Small intestine (tissue), 16 donors: Measurements from ENCODE around the gene UBE2V1. TPM values are rescaled to one million over a fixed set of nuclear protein-coding genes. Genes with fewer than 3 reads are reported as not detected.
"Not testable (repeated sequence)": the region's sequence is repeated elsewhere in the genome, so short reads cannot be mapped to it uniquely, and the experiment has no call there.

Experiments
- DNase-seq, 2 donors: peaks; one replicate each; pipeline versions ENCODE4 v3.0.0 to v3.0.0-alpha.2; 2013
- FAIRE-seq: peaks from 2 replicates; lab custom pipeline; 2012; peaks lifted over from hg19 to GRCh38; lab: Jason Lieb, UNC
- H3K27ac ChIP-seq, 3 donors: one replicate each; pipeline ENCODE4 v1.5.1; 2013; ENCODE audit warnings: low read length in 2 of 3, mild to moderate bottlenecking in 2 of 3, control low read depth in 1 of 3, inconsistent platforms in 1 of 3, low read depth in 1 of 3, moderate library complexity in 1 of 3
- H3K27me3 ChIP-seq, 3 donors: one replicate each; pipeline ENCODE4 v1.6.1; 2013; ENCODE audit warnings: low read length in 3 of 3, inconsistent platforms in 1 of 3; ENCODE audit not compliant: control insufficient read depth in 3 of 3, insufficient read depth in 3 of 3
- H3K36me3 ChIP-seq, 3 donors: one replicate each; pipeline ENCODE4 v1.6.1; 2013; ENCODE audit warnings: low read length in 3 of 3, inconsistent platforms in 1 of 3, low read depth in 1 of 3, mild to moderate bottlenecking in 1 of 3, moderate library complexity in 1 of 3; ENCODE audit not compliant: control insufficient read depth in 3 of 3, insufficient read depth in 2 of 3
- H3K4me1 ChIP-seq, 3 donors: one replicate each; pipeline ENCODE4 v1.6.1; 2013; ENCODE audit warnings: low read length in 2 of 3, inconsistent platforms in 1 of 3, low read depth in 1 of 3, mild to moderate bottlenecking in 1 of 3, moderate library complexity in 1 of 3; ENCODE audit not compliant: control insufficient read depth in 3 of 3, insufficient read depth in 2 of 3
- H3K4me3 ChIP-seq, 3 donors: one replicate each; pipeline ENCODE4 v1.5.1; 2013; ENCODE audit warnings: low read length in 3 of 3, control low read depth in 1 of 3, inconsistent platforms in 1 of 3, low read depth in 1 of 3, mild to moderate bottlenecking in 1 of 3, moderate library complexity in 1 of 3
- H3K9me3 ChIP-seq, 2 donors: one replicate each; pipeline ENCODE4 v1.6.1; 2013; ENCODE audit warnings: low read depth in 1 of 2, low read length in 1 of 2; ENCODE audit not compliant: control insufficient read depth in 2 of 2, insufficient read depth in 1 of 2
- WGBS, 3 donors: extraction: QIAGEN DNeasy Blood & Tissue Kit; methylation state at CpG; one replicate each; pipeline ENCODE4 v1.1.7; 2013; 5-methylcytosine and 5-hydroxymethylcytosine counted together
- long read RNA-seq, 10 donors: transcript quantifications; one replicate each; lab custom pipeline, GENCODE V29; 2026
- polyA plus RNA-seq, 4 donors: library from polyadenylated mRNA; stranded (reverse) in 3 of 4; unstranded in 1 of 4; fragments of 200-250 nt in 3 of 4; fragments of 120-200 nt in 1 of 4; gene quantifications; one replicate each; pipeline versions ENCODE4 v1.2.1 to v1.2.3, GENCODE V29; 2013
- donor health status: healthy with polysubstance abuse.
- donor health status: control.
- donor health status: control.
- donor health status: Bipolar disorder and iron deficiency.
- donor health status: healthy.

Gene UBE2V1
- 100 to 1,000 TPM in 1 of 4 donors, 10 to 100 TPM in 3; 72.7 to 123 (median 80.4) TPM for polyA plus RNA-seq
- long read RNA-seq, donor 1, transcript UBE2V1-203 (4 exons, 2,133 nt) = major isoform, 78 of 101 reads
- long read RNA-seq, donor 1, transcript UBE2V1-205 (3 exons, 1,983 nt) = minor isoform, 7 of 101 reads
- long read RNA-seq, donor 1, transcript UBE2V1-211 (3 exons, 566 nt) = minor isoform, 13 of 101 reads
- long read RNA-seq, donor 1, partial matches to known transcripts = 0 of 101 reads
- long read RNA-seq, donor 1, other reads (novel, unspliced or antisense) = 0 of 101 reads
- long read RNA-seq, donor 2, transcript UBE2V1-203 (4 exons, 2,133 nt) = major isoform, 16 of 20 reads
- long read RNA-seq, donor 2, partial matches to known transcripts = 0 of 20 reads
- long read RNA-seq, donor 2, other reads (novel, unspliced or antisense) = 0 of 20 reads
- long read RNA-seq, donor 3, transcript UBE2V1-211 (3 exons, 566 nt) = minor isoform, 12 of 55 reads
- long read RNA-seq, donor 3, transcript UBE2V1-203 (4 exons, 2,133 nt) = major isoform, 40 of 55 reads
- long read RNA-seq, donor 3, partial matches to known transcripts = 0 of 55 reads
- long read RNA-seq, donor 3, other reads (novel, unspliced or antisense) = 0 of 55 reads
- long read RNA-seq, donor 4, partial matches to known transcripts = 0 of 2 reads
- long read RNA-seq, donor 4, other reads (novel, unspliced or antisense) = 0 of 2 reads
- long read RNA-seq, donor 5, transcript UBE2V1-203 (4 exons, 2,133 nt) = major isoform, 20 of 25 reads
- long read RNA-seq, donor 5, partial matches to known transcripts = 0 of 25 reads
- long read RNA-seq, donor 5, other reads (novel, unspliced or antisense) = 0 of 25 reads
- long read RNA-seq, donor 6, transcript UBE2V1-203 (4 exons, 2,133 nt) = major isoform, 44 of 50 reads
- long read RNA-seq, donor 6, transcript UBE2V1-211 (3 exons, 566 nt) = minor isoform, 5 of 50 reads
- long read RNA-seq, donor 6, partial matches to known transcripts = 0 of 50 reads
- long read RNA-seq, donor 6, other reads (novel, unspliced or antisense) = 0 of 50 reads
- long read RNA-seq, donor 7, transcript UBE2V1-211 (3 exons, 566 nt) = minor isoform, 5 of 58 reads
- long read RNA-seq, donor 7, transcript UBE2V1-203 (4 exons, 2,133 nt) = major isoform, 47 of 58 reads
- long read RNA-seq, donor 7, partial matches to known transcripts = 0 of 58 reads
- long read RNA-seq, donor 7, other reads (novel, unspliced or antisense) = 0 of 58 reads
- long read RNA-seq, donor 8, transcript UBE2V1-203 (4 exons, 2,133 nt) = major isoform, 6 of 7 reads
- long read RNA-seq, donor 8, partial matches to known transcripts = 0 of 7 reads
- long read RNA-seq, donor 8, other reads (novel, unspliced or antisense) = 0 of 7 reads
- long read RNA-seq, donor 9, partial matches to known transcripts = 0 of 5 reads
- long read RNA-seq, donor 9, other reads (novel, unspliced or antisense) = 0 of 5 reads
- long read RNA-seq, donor 10, transcript UBE2V1-205 (3 exons, 1,983 nt) = minor isoform, 9 of 76 reads
- long read RNA-seq, donor 10, transcript UBE2V1-211 (3 exons, 566 nt) = minor isoform, 9 of 76 reads
- long read RNA-seq, donor 10, transcript UBE2V1-203 (4 exons, 2,133 nt) = major isoform, 49 of 76 reads
- long read RNA-seq, donor 10, partial matches to known transcripts = 7 of 76 reads
- long read RNA-seq, donor 10, other reads (novel, unspliced or antisense) = 0 of 76 reads

GRCh38 chr20:50112512-50113419 lies at the start of gene UBE2V1:
Gene UBE2V1, minus strand, starts transcription at chr20:50113150. Its CDS starts 22 bp downstream, at chr20:50113128.
- H3K36me3 ChIP-seq = peaks cover 0 to 7% (median 0%) of the 10 kb centered on the region in 3 donors
- H3K4me3 ChIP-seq = peak within 1 kb of the TSS; percentile 90 to 99 (median 92)
- H3K27me3 ChIP-seq = no peaks in the 10 kb centered on the region
- peak; percentile 90 to 96 for DNase-seq
- FAIRE-seq = no peak
- no peaks in the 10 kb centered on the region for H3K9me3 ChIP-seq
- peak within 1 kb of the TSS; percentile 88 to 99 (median 90) for H3K27ac ChIP-seq
- WGBS, 3 donors = 0 to 1% (median 0%) methylated on average over 36 to 70 of the region's 70 CpGs
- peaks cover 32 to 49% (median 36%) of the 10 kb centered on the region in 3 donors for H3K4me1 ChIP-seq

- H3K27ac ChIP-seq, H3K9me3 ChIP-seq, FAIRE-seq, H3K4me3 ChIP-seq, H3K36me3 ChIP-seq, H3K27me3 ChIP-seq, DNase-seq: not testable (repeated sequence)
- H3K4me1 ChIP-seq = peaks cover 0 to 20% (median 0%) of the 10 kb centered on the region in 3 donors
- WGBS, 3 donors = 72 to 86% (median 80%) methylated on average over 7 of the region's 7 CpGs
Measured at GRCh38 chr20:50161494-50161893, 48.5 kb upstream of the UBE2V1 start.

GRCh38 chr20:50153500-50154377 lies 40.8 kb upstream of the UBE2V1 start, which contains the start of gene PEDS1:
Gene PEDS1, minus strand, starts transcription at chr20:50153723. Its CDS starts 86 bp downstream, at chr20:50153637.
- DNase-seq = peak; percentile 92 to 97
- Histone ChIP-seq H3K4me3 (peak within 1 kb of the TSS; percentile 90 to 100 (median 94)), H3K4me1 (peaks cover 0 to 28% (median 7%) of the 10 kb centered on the region in 3 donors), H3K27ac (peak within 1 kb of the TSS; percentile 71 to 94 (median 88)), H3K9me3 (no peaks in the 10 kb centered on the region), H3K27me3 (no peaks in the 10 kb centered on the region), H3K36me3 (peaks cover 0 to 26% (median 0%) of the 10 kb centered on the region in 3 donors)
- no peak for FAIRE-seq
- 2 to 4% (median 3%) methylated on average over 53 to 99 of the region's 99 CpGs for WGBS, 3 donors

GRCh38 chr20:50153153-50153499 lies 40.2 kb upstream of the UBE2V1 start:
- H3K27ac ChIP-seq = peak overlapping the region; percentile 71 to 94 (median 88)
- DNase-seq (peak in 1 of 2 donors; percentile 51), FAIRE-seq (no peak)
- peaks cover 0 to 32% (median 0%) of the 10 kb centered on the region in 3 donors for H3K36me3 ChIP-seq
- WGBS, 3 donors = 0 to 2% (median 1%) methylated on average over 16 to 18 of the region's 18 CpGs
- peak overlapping the region; percentile 90 to 100 (median 94) for H3K4me3 ChIP-seq
- H3K27me3 ChIP-seq = no peaks in the 10 kb centered on the region
- no peaks in the 10 kb centered on the region for H3K9me3 ChIP-seq
- peaks cover 0 to 28% (median 7%) of the 10 kb centered on the region in 3 donors for H3K4me1 ChIP-seq

GRCh38 chr20:50152394-50153152 lies 39.6 kb upstream of the UBE2V1 start:
- no peaks in the 10 kb centered on the region for H3K27me3 ChIP-seq
- no peak for FAIRE-seq
- WGBS, 3 donors = 13 to 17% (median 17%) methylated on average over 4 of the region's 4 CpGs
- H3K4me1 ChIP-seq = peaks cover 0 to 28% (median 7%) of the 10 kb centered on the region in 3 donors
- peak overlapping the region; percentile 90 to 100 (median 94) for H3K4me3 ChIP-seq
- H3K9me3 ChIP-seq = no peaks in the 10 kb centered on the region
- H3K36me3 ChIP-seq = peaks cover 0 to 37% (median 0%) of the 10 kb centered on the region in 3 donors
- peak; percentile 58 to 76 for DNase-seq
- H3K27ac ChIP-seq = peak overlapping the region; percentile 71 to 94 (median 88)
